GM19463 (cell line): ENCODE results near the gene MRPL33.
"Not testable (repeated sequence)": the region's sequence is repeated elsewhere in the genome, so short reads cannot be mapped to it uniquely, and the experiment has no call there.

Experiments used
- ATAC-seq: cut with Tn5 transposase; IDR thresholded peaks from one replicate; pipeline ENCODE4 v1.9.1; 2021; ENCODE audit warnings: mild to moderate bottlenecking, moderate library complexity; ENCODE audit not compliant: unreplicated experiment

The MRPL33 gene

DNA sequence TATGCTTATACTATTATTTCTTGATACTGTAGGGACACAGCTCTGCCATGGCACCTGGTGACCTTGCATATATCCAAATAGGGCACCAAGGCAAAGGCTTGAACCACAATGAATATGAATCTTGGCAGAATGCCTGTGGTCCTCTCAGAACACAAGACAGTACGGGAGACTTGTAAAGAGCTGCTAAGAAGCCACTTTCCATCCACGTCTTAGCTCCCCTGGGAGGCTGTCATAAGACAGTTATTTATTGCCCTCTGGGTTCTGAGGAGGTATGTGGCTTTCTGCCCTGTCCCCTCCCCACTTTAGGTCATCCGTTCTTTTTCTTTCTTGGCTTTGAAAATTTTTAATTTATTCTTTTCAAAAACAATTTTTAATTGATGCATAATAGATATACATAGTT, 29.8 kb upstream of the MRPL33 start:
- no peak for ATAC-seq

DNA sequence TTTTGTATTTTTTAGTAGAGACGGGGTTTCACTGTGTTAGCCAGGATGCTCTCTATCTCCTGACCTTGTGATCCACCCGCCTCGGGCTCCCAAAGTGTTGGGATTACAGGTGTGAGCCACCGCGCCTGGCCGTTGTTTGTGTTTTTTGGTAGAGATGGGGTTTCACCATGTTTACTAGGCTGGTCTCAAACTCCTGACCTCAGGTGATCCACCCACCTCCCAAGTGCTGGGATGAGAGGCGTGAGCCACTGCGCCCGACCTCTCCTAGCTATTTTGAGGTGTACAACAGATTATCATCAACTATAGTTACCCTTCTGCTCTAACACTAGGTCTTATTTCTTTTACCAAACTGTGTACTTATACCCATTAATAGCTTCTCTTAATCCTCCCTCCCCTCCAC, 28.9 kb upstream of the MRPL33 start:
- no peak for ATAC-seq

DNA sequence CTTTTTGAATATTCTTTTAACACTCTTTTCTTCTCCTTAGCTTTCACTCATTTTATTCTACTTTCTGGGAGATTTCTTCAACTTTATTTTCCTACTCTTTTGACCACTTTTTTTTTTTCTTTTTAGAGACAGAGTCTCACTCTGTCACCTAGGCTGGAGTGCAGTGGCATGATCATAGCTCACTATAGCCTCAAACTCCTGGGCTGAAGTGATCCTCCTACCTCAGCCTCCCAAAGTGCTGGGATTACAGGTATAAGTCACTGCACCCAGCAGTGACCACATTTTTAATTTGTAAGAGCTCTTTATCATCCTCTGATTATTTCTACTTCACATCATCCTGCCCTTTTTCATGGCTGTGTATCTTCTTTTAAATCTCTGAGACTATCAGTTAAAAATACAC, 26.0 kb upstream of the MRPL33 start:
- not testable (repeated sequence) for ATAC-seq

DNA sequence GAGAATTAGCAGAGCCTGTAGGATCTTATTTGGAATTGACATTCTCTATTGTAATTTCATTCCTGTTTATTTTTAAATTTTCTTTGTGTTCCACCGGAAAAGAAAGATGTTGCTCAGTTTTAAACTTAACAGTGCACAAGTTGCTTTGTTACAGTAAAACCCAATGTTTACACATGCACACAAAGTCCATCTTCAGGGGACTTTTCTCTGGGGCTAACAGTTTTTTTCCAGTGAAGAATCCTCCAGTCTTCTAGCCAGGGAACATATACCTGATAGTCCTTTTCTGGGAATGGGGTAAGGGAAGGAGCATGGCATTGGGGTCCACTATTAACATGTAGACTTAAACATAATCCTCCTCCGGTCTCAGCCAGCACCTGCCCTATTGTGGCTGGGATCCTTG, 25.2 kb upstream of the MRPL33 start:
- no peak for ATAC-seq

DNA sequence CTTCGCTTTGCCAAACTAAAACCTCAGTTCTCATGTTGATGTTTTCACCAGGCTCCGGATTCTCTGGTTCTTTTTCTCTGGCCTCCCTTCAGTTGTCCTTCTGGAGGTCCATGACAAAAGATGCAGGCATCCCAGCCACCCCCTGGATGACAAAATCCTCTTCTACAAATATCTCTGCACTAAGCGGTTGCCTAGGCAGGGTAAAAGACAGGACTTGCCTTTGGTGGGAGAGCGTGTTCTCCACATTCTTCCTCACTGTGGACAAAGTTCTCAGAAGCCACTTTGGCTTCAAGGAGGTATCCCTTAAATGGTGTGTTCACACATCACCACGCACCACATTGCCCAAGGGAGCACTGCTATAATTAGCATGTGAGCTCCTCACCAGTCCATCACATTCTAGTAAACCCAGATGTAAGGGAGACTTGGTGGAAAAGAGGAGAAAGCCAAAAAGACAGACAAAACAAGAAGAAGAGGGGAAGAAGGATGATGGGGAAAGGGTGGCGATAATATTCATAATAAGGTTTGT, 23.6 kb upstream of the MRPL33 start:
- ATAC-seq = no peak

DNA sequence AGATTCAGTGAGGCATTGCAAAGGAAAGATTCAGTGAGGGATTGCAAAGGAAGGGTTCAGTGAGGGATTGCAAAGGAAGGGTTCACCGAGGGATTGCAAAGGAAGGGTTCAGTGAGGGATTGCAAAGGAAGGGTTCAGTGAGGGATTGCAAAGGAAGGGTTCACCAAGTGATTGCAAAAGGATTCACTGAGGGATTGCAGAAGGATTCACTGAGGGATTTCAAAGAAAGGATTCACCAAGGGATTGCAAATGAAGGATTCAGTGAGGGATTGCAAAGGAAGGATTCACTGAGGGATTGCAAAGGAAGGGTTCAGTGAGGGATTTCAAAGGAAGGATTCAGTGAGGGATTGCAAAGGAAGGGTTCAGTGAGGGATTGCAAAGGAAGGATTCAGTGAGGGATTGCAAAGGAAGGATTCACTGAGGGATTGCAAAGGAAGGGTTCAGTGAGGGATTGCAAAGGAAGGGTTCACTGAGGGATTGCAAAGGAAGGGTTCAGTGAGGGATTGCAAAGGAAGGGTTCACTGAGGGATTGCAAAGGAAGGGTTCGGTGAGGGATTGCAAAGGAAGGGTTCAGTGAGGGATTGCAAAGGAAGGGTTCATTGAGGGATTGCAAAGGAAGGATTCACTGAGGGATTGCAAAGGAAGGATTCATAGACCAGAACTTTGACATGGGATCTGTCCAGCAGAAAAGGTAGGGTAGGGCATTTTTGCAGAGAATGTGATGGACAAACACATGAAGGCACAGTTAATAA, 22.5 kb upstream of the MRPL33 start:
- ATAC-seq = not testable (repeated sequence)

DNA sequence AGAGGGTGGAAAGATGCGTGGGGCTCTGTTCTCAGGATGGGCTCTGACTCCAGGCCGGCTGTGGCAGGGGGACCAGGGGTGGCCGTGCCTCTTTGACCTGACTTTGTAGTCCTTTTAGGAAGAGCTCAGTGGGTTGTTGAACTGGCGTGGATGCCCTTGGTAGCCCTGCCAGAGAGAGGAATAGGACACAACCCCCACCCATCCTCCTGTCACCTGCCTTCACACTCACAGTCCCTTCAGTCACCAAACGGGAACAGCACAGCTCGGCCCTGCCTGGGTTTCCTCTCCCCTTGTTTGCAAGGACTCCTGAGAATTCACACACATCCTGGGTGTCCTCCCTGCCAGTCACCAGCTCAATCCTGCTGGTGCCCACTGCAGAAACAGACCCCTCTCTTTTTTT, 20.1 kb upstream of the MRPL33 start:
- no peak for ATAC-seq

DNA sequence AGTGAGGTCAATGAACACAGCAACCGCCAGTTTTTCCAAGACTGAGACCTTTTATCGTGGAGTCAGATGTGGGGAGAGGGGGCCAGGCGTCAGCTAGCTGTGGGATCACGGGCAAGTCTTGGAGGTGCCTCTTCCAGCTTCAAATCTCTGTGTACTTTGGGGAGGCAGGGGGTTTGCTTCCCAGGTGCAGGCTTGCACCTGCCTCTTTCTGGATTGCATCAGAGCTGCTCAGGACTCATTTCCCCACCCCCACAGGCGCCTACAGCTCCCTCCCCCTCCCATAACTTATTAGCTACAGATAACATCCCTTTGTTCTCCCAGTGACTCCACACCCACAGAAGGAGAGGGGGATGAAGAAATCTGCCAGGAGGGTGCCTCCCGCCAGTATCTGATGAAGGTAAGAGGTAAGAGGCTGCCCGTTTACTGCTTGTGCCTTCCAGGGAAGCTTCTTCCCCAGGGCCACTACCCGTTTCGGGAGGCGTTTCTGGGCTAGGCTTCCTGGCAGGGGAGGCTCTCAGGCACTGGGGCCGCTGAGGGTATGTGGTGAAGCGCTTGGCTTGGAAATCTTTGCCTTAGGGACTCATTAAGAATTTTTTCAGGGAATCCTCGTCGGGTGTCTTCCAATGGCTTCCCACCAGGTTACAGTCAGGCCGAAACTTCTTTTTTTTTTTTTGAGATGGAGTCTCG, 18.8 kb upstream of the MRPL33 start:
- ATAC-seq = no peak

DNA sequence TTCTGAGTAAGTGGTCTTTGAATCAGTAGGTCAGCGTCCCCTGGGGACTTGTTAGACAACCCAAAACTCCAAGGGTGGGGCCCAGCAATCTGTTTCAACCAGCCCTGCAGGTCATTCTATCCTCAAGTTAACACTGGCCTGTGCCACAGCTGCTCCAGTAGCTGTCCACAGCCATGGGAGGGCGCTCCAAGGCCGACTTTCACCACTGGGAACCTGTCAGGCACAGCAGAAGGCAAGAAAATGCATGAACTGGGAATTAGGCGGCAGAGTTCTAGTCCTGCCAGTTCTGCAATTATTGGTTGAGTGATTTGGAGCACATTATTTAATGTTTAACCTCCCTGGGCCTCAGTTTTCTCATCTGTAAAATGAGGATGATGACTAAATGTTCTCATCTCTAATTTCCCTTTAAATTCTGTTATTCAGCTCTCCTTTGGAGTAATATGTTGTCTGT, 17.4 kb upstream of the MRPL33 start:
- ATAC-seq = no peak

DNA sequence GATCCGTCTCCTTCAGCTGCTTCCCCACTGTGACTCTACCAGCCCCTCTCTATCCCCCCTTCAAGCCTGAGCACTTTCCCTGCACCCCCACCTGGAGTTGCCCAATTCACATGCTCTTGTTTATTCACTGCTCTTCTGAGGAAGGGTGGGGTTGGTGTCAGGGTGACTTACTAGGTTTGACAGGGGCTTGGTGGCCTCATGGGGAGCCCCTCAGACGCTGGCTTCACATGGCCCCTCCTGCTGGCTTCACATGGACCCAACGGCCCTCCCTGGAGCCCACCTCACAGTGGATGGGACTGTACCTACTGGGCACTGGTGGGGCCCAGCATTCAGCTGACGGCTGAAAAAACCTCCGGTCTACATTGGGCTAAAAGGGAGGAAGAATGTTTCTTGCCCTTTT, 16.7 kb upstream of the MRPL33 start:
- no peak for ATAC-seq

DNA sequence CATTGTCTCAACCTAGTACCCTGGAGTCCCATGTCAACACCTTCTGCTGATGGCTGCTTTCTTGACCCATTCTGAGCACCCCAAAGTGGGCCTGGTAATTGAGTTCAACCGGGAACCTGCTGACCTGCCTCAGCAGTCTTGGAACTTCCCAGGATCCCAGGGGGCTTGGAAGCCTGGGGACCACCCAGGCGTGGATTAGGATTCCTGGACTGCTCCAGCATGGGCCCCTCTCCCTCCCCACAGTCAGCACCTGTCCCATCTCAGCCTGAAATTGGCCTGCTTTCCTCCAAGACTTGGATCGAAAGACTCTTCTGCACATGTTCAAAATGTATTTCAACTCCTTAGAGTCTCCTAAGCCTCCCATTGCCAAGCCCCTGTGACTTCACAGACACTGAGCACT, 15.4 kb upstream of the MRPL33 start:
- no peak for ATAC-seq

DNA sequence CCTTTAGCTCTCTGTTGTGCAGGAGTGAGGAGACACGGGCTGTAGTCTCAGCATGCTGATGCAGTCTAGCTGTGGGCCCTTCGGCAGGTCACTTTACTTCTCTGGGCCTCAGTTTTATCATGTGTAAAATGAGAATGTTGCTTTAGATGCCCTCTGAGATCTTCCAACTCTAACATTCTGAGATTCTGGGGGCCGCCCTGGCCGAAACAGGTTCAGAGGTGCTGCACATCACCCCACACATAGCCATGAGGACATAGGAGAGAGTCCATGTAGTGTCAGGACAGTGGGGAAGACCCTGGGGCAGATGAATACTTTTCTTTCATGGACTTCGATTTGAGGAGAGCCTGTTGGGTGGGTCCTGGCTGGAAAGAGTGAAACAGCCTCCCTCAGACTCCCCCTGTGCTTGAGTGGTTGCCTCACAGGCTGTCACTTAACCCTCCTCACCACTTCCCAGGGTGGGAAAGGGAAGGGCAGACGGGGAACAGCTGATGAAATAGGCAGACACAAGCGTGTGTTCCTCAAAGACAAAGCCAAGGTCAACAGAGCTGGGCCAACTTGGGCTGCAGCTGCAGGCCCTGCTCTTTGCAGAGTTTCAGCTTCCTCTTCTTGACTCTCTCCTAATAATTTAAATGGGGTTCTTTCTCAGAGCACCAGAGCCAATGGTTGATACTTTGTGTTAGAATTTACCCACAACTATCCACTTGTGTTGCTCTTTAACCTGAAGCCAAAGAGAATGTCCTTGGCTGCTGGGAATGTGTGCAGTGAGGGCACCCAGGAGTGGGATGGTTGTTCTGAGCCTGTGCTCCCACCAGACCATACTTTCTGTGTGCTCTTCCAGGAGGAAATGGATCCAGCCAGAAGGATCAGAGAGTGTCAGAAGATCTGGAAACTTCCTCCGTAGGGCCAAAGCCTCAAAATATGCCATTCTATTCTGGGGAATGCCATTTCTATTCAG, 14.7 kb upstream of the MRPL33 start:
- ATAC-seq = no peak

DNA sequence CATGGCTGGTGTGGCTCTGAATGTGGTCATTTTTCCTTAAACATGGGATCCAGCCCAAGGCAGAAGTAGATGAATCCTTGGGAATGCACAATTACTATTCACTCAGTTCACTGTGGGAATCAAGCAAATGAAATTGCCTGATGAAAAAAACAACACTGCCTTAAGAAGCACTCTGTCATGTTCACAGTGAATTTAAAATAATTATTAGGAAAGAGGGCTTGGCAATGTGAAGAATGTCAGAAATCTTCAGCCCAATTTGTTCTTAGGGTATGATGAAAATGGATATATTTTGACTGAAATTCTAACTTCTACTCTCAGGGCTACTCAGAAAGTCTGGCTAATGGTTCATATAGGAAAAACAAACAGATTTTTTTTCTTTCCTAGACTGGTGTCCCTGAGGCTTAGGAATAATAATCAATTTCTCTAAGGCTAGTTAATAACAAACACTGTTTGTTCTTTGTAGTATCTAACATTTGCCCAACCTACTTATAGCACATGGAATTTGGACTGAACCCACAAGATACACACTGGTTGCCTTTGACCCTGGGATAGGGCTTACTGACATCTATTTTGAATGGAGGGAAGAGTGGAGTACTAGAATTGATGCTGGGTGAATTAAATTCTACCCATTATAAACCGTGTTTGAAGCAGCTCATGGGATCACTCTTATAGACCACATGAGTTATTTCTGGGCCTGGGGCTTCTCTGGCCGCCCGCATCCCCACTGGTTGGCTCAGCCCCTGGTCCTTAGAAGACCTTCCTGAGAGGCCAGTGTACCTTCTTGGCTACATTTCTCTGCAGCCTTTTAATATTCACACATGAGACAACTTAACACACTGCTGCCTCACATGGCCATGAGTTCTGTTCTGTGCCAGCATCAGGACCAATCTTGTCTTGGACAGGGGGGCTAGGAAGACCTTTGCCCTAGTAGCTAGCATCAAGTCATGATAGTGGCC, 8.3 kb upstream of the MRPL33 start:
- no peak for ATAC-seq

DNA sequence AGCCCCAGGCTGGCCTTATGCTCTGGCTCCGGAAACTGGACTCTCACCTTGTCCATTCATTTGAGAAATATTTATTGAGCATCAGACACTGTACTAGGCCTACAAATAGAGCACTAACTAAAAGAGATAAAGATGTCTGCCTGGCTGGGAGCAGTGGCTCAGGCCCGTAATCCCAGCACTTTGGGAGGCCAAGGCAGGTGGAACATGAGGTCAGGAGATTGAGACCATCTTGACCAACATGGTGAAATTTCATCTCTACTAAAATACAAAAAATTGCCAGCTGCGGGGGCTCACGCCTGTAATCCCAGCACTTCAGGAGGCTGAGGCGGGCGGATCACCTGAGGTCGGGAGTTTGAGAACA, 7.6 kb upstream of the MRPL33 start:
- no peak for ATAC-seq

DNA sequence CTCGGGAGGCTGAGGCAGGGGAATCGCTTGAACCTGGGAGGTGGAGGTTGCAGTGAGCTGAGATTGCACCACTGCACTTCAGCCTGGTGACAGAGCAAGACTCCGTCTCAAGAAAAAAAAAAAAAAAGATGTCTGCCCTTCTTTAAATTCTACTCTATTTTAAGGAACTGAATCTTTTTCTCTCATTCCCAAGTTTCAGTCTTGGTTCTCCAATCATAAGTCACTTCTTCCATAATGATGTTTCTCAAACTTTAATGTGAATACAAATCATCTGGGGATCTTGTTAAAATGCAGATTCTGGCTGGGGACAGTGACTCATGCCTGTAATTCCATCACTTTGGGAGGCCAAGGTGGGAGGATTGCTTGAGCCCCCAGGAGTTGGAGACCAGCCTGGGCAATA, 7.0 kb upstream of the MRPL33 start:
- not testable (repeated sequence) for ATAC-seq

DNA sequence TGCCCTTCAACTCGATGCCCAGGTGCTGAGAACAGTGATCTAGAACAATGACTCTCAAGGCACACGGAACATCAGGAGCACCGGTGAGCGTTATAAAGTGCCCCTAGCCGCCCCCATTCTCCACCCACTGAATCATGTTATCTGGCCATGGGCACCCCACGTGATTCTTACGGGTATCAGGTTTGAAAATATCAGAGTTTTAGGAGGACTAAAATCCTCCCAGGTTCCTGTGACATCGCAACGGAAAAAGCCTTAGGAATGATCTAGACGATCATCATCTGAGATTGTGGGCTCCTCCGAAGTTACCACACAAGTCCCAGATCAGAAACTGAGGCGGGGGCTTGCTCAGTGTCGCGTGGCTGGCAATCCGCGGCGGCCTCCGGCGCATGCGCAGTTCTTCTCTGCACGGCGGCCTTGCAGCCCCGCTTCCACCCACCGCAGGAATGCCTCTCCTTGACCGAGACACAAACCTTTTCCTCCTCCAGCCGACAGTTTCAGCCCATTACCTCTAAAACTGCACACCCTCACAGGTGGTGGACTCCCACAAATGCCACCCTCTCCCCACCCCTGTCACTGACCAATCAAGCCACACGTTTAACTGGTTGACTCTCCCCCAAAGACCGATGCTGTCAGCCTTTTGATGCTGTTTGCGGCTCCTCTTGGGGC, 5.8 kb upstream of the MRPL33 start:
- no peak for ATAC-seq

DNA sequence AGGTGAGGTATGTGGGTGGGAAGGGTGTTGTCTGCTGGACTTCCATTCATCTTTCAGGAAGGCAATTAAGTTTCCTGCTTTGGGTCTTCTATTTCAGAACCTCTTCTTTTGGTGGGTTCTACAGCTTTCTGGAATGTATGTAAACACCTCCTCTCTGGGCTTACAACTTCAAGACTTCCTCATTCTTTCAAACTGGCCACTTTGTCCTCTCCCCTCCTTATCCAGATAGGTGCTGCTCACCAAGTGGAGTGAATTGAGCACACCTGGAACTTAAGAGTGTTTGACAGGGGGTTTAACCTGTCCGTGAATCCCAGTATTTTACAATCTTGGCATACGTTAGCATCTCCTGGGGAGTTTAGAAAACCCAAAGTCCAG, 5.2 kb upstream of the MRPL33 start:
- ATAC-seq = no peak

DNA sequence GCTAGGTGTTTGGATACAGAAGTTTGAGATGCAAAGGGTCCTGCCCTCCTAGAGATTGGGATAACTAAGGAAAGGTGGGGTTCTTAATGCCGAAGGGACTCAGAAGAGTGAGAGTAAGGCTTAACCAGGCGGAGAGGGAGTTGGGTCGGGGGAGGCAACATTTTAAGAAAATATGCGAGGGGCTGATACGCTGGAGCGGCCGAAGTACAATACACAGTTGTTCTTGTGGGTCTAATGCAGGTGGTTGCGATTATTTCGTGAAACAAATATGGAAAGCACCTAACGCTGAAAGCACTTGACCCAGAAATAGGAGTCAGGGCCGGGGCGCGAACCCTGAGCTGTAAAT, 344 bp upstream of the MRPL33 start:
- no peak for ATAC-seq

DNA sequence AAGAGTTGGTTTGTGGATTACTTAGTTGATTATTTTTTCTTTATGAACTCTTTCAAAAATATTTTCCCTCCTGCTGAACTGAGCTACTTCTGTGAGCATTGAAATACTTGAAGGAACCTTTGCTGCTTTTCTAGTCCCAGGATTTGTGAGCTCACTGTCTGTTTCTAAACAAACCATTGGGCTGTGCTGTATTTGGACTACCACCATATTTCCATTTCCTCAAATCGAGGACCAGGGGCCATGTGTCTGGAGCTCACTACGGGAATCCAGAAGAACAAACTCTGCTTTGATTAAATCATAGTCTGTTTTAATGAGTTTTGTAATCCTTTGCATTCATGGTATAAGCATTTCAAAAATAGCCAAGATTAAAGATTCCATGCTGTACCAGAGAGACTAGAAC, 1.3 kb downstream of the MRPL33 start:
- ATAC-seq = no peak

DNA sequence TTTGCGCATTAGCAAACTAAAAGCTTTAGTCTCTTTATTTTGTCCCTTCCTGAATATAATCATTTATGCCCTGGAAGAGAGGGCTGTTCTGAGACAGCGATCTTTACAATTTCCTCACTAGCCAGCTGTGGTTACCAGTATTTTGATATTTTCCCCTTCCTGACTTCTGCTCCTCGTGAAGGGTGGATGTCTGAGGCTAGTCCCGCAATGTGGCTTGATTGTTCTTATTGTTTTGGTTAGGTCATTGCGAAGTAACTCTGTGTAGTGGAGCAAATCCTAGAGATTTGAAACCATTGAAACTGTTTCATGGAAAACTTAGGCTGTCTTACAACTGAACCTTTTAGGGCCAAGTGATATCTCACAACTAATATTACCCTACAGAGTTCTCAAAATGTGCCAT, 2.4 kb downstream of the MRPL33 start:
- no peak for ATAC-seq
